ENCODE results near the gene LCA5. TPM values are rescaled to one million over a fixed set of nuclear protein-coding genes. Genes with fewer than 3 reads are reported as not detected.

The LCA5 gene
- total RNA-seq, 1 experiment from 2014 or later, result 10.9 TPM

GRCh38 chr6:79498842-79499241 lies 38.4 kb downstream of the LCA5 start:
- Mint-ChIP-seq H3K4me3 (ENCODE audit: unreplicated experiment) (no peak overlapping the region), H3K27me3 (ENCODE audit: insufficient read depth, unreplicated experiment) (no peaks in the 10 kb centered on the region), H3K9me3 (ENCODE audit: unreplicated experiment) (no peaks in the 10 kb centered on the region), H3K4me1 (ENCODE audit: low read depth, unreplicated experiment) (peaks cover 3% of the 10 kb centered on the region), H3K36me3 (ENCODE audit: insufficient read depth, unreplicated experiment) (no peaks in the 10 kb centered on the region), H3K27ac (ENCODE audit: unreplicated experiment) (no peak overlapping the region)
- DNase-seq, result no peak
- no peaks in the 10 kb centered on the region for H3K36me3 ChIP-seq (ENCODE audit: control insufficient read depth, insufficient read depth, low read length)
- ChIA-PET POLR2A (no interaction called here), CTCF (no interaction called here)
- H3K27me3 ChIP-seq (replicated peaks; ENCODE audit: control insufficient read depth, insufficient read depth, low read length), result no peaks in the 10 kb centered on the region
- TF ChIP-seq CTCF (IDR thresholded peaks at IDR 0.05; ENCODE audit: insufficient read depth in 1 of 2, low read depth in 1 of 2, low read length in 1 of 2, severe bottlenecking in 1 of 2, unreplicated experiment in 1 of 2), result no peak
- intact Hi-C loops (cut with micrococcal nuclease; ENCODE audit: unreplicated experiment), result no loop called here
- peaks cover 11% of the 10 kb centered on the region; the same call in 1 of the 2 replicates for H3K4me1 ChIP-seq
- no TSS peak for BruUV-seq (replicated peaks)
- no peaks in the 10 kb centered on the region for H3K9me3 ChIP-seq
- H3K4me3 ChIP-seq (ENCODE audit: low read depth, low read length), result no peak overlapping the region

GRCh38 chr6:79495246-79495645 lies 42.0 kb downstream of the LCA5 start:
- H3K9me3 Mint-ChIP-seq (ENCODE audit: unreplicated experiment), result no peaks in the 10 kb centered on the region
- ChIA-PET POLR2A (no interaction called here), CTCF (no interaction called here)
- BruUV-seq (replicated peaks), result no TSS peak
- Histone ChIP-seq H3K4me3 (ENCODE audit: low read depth, low read length) (no peak overlapping the region), H3K36me3 (ENCODE audit: control insufficient read depth, insufficient read depth, low read length) (no peaks in the 10 kb centered on the region), H3K4me1 (peaks cover 12% of the 10 kb centered on the region; the same call in 1 of the 2 replicates), H3K27me3 (replicated peaks; ENCODE audit: control insufficient read depth, insufficient read depth, low read length) (no peaks in the 10 kb centered on the region), H3K9me3 (no peaks in the 10 kb centered on the region)
- H3K4me1 Mint-ChIP-seq (ENCODE audit: low read depth, unreplicated experiment), result peaks cover 7% of the 10 kb centered on the region
- no peaks in the 10 kb centered on the region for H3K27me3 Mint-ChIP-seq (ENCODE audit: insufficient read depth, unreplicated experiment)
- intact Hi-C loops (cut with micrococcal nuclease; ENCODE audit: unreplicated experiment), result no loop called here
- no peak for DNase-seq
- no peak overlapping the region for H3K4me3 Mint-ChIP-seq (ENCODE audit: unreplicated experiment)
- no peak overlapping the region for H3K27ac Mint-ChIP-seq (ENCODE audit: unreplicated experiment)
- TF ChIP-seq CTCF (IDR thresholded peaks at IDR 0.05; ENCODE audit: insufficient read depth in 1 of 2, low read depth in 1 of 2, low read length in 1 of 2, severe bottlenecking in 1 of 2, unreplicated experiment in 1 of 2), result no peak
- no peaks in the 10 kb centered on the region for H3K36me3 Mint-ChIP-seq (ENCODE audit: insufficient read depth, unreplicated experiment)

GRCh38 chr6:79494841-79495240 lies 42.4 kb downstream of the LCA5 start:
- DNase-seq, result no peak
- TF ChIP-seq CTCF (IDR thresholded peaks at IDR 0.05; ENCODE audit: insufficient read depth in 1 of 2, low read depth in 1 of 2, low read length in 1 of 2, severe bottlenecking in 1 of 2, unreplicated experiment in 1 of 2), result no peak
- ChIA-PET CTCF (no interaction called here), POLR2A (no interaction called here)
- H3K27me3 Mint-ChIP-seq (ENCODE audit: insufficient read depth, unreplicated experiment), result no peaks in the 10 kb centered on the region
- H3K36me3 Mint-ChIP-seq (ENCODE audit: insufficient read depth, unreplicated experiment), result no peaks in the 10 kb centered on the region
- BruUV-seq (replicated peaks), result no TSS peak
- no peaks in the 10 kb centered on the region for H3K36me3 ChIP-seq (ENCODE audit: control insufficient read depth, insufficient read depth, low read length)
- peaks cover 12% of the 10 kb centered on the region; the same call in 1 of the 2 replicates for H3K4me1 ChIP-seq
- peaks cover 7% of the 10 kb centered on the region for H3K4me1 Mint-ChIP-seq (ENCODE audit: low read depth, unreplicated experiment)
- H3K27me3 ChIP-seq (replicated peaks; ENCODE audit: control insufficient read depth, insufficient read depth, low read length), result no peaks in the 10 kb centered on the region
- H3K4me3 Mint-ChIP-seq (ENCODE audit: unreplicated experiment), result no peak overlapping the region
- intact Hi-C loops (cut with micrococcal nuclease; ENCODE audit: unreplicated experiment), result no loop called here
- H3K9me3 Mint-ChIP-seq (ENCODE audit: unreplicated experiment), result no peaks in the 10 kb centered on the region
- H3K27ac Mint-ChIP-seq (ENCODE audit: unreplicated experiment), result no peak overlapping the region
- no peaks in the 10 kb centered on the region for H3K9me3 ChIP-seq
- H3K4me3 ChIP-seq (ENCODE audit: low read depth, low read length), result no peak overlapping the region
